ENCODE measurements around the gene MAPK9. TPM values are rescaled to one million over a fixed set of nuclear protein-coding genes. Genes with fewer than 3 reads are reported as not detected.

The MAPK9 gene
- total and polyA plus RNA-seq, 12 donors = 11.9 to 66.6 (median 34.9) TPM

GRCh38 chr5:180287868-180288267 is 4.0 kb downstream of the MAPK9 start:
- H3K4me1 ChIP-seq (replicated peaks in 1 of 2) = peaks cover 15 to 21% of the 10 kb centered on the region in 2 donors
- no peak for DNase-seq

GRCh38 chr5:180287404-180287803 is 4.5 kb downstream of the MAPK9 start:
- Histone ChIP-seq H3K9me3 (replicated peaks in 1 of 3) (no peaks in the 10 kb centered on the region), H3K4me3 (no peak overlapping the region), H3K36me3 (replicated peaks in 1 of 2) (no peaks in the 10 kb centered on the region), H3K4me1 (replicated peaks in 1 of 2) (peaks cover 10 to 20% of the 10 kb centered on the region in 2 donors), H3K27ac (no peak overlapping the region), H3K27me3 (no peaks in the 10 kb centered on the region)
- WGBS, 4 donors = 91 to 100% (median 92%) methylated on average over 2 of the region's 2 CpGs
- DNase-seq = no peak
- intact Hi-C loops (cut with DNase I) = no loop called here
- TF ChIP-seq POLR2A (IDR thresholded peaks at IDR 0.05) = no peak
- TF ChIP-seq CTCF (IDR thresholded peaks at IDR 0.05) = no peak

More at GRCh38 chr5:180287868-180288267, 4.0 kb downstream of the MAPK9 start:
- Histone ChIP-seq H3K27ac (no peak overlapping the region), H3K4me3 (no peak overlapping the region), H3K9me3 (replicated peaks in 1 of 3) (no peaks in the 10 kb centered on the region), H3K27me3 (no peaks in the 10 kb centered on the region), H3K36me3 (replicated peaks in 1 of 2) (no peaks in the 10 kb centered on the region)
- intact Hi-C loops (cut with DNase I) = no loop called here
- TF ChIP-seq CTCF (IDR thresholded peaks at IDR 0.05) (no peak), POLR2A (IDR thresholded peaks at IDR 0.05) (no peak)
- 81 to 94% (median 88%) methylated on average over 7 of the region's 7 CpGs for WGBS, 4 donors

GRCh38 chr5:180284149-180284548 is 7.7 kb downstream of the MAPK9 start:
- TF ChIP-seq CTCF (IDR thresholded peaks at IDR 0.05) (no peak), POLR2A (IDR thresholded peaks at IDR 0.05) (no peak)
- H3K4me3 ChIP-seq = no peak overlapping the region
- no peaks in the 10 kb centered on the region for H3K27me3 ChIP-seq
- no peaks in the 10 kb centered on the region for H3K9me3 ChIP-seq (replicated peaks in 1 of 3)
- 80 to 85% (median 82%) methylated on average over 10 of the region's 10 CpGs for WGBS, 4 donors
- H3K27ac ChIP-seq = no peak overlapping the region
- no peaks in the 10 kb centered on the region for H3K4me1 ChIP-seq (replicated peaks in 1 of 2)
- no peak for DNase-seq
- H3K36me3 ChIP-seq (replicated peaks in 1 of 2) = peaks cover 0 to 9% of the 10 kb centered on the region in 2 donors
- intact Hi-C loops (cut with DNase I) = no loop called here

GRCh38 chr5:180283026-180283615 is 8.8 kb downstream of the MAPK9 start:
- 74 to 91% (median 81%) methylated on average over 6 to 10 of the region's 10 CpGs for WGBS, 4 donors
- Histone ChIP-seq H3K36me3 (replicated peaks in 1 of 2) (peaks cover 0 to 13% of the 10 kb centered on the region in 2 donors), H3K4me3 (no peak overlapping the region), H3K4me1 (replicated peaks in 1 of 2) (no peaks in the 10 kb centered on the region), H3K9me3 (replicated peaks in 1 of 3) (no peaks in the 10 kb centered on the region), H3K27me3 (no peaks in the 10 kb centered on the region), H3K27ac (no peak overlapping the region)
- no peak for DNase-seq
- intact Hi-C loops (cut with DNase I) = no loop called here
- TF ChIP-seq POLR2A (IDR thresholded peaks at IDR 0.05) (no peak), CTCF (IDR thresholded peaks at IDR 0.05) (no peak)

Data from adrenal gland (tissue), 12 donors.